GM12878 (cell line): ENCODE data around the gene TXNL4A. TPM values are rescaled to one million over a fixed set of nuclear protein-coding genes. Genes with fewer than 3 reads are reported as not detected.

ENCODE experiments used
- ATAC-seq: fragments of 200-7000 bp; cut with Tn5 transposase; 3 replicates; pipeline ENCODE4 v1.9.1; 2020; ENCODE audit warnings: mild to moderate bottlenecking, moderate library complexity
- Bru-seq: library from RNA; stranded (reverse); fragments of 400-500 nt; gene quantifications from one replicate; lab custom pipeline; 2021; lab: Mats Ljungman, UMichigan
- BruChase-seq, 2 experiments: library from RNA; stranded (reverse); fragments of 400-500 nt; gene quantifications; one replicate each; lab custom pipeline; 2021; lab: Mats Ljungman, UMichigan
- BruUV-seq: library from RNA; stranded (reverse); fragments of 400-500 nt; replicated peaks from 2 replicates; lab custom pipeline; 2021; lab: Mats Ljungman, UMichigan
- CTCF ChIA-PET: fragments of 300-600 bp; sonication (Branson Sonifier 250); formaldehyde crosslinking; extraction: SDS; loops from one replicate; lab custom pipeline; 2021; ENCODE audit warnings: inconsistent platforms; lab: Yijun Ruan, JAX
- POLR2A ChIA-PET: fragments of 350-600 bp; formaldehyde crosslinking; extraction: SDS; loops from one replicate; lab custom pipeline; 2021; ENCODE audit warnings: inconsistent platforms; lab: Charles Lee
- RAD21 ChIA-PET: fragments of 300-600 bp; sonication (Branson Sonifier 250); formaldehyde crosslinking; loops from one replicate; lab custom pipeline; 2023; ENCODE audit warnings: antibody characterized with exemption; ENCODE audit not compliant: unreplicated experiment; lab: Charles Lee
- SMC1A ChIA-PET: fragments of 300-600 bp; sonication (Branson Sonifier 250); formaldehyde crosslinking; loops from one replicate; lab custom pipeline; 2023; ENCODE audit not compliant: unreplicated experiment, uncharacterized antibody; lab: Charles Lee
- DNase-seq: peaks from one replicate; pipeline ENCODE4 v3.0.0-alpha.2; 2011; ENCODE audit warnings: low read depth, low spot score
- FAIRE-seq: peaks from 3 replicates; lab custom pipeline; 2011; peaks lifted over from hg19 to GRCh38; lab: Jason Lieb, UNC
- H2AFZ ChIP-seq: 2 replicates; pipeline ENCODE4 v1.6.0; 2011; ENCODE audit warnings: low read depth, low read length, control low read depth; ENCODE audit not compliant: control insufficient read depth
- H3K27ac ChIP-seq: 2 replicates; pipeline ENCODE4 v1.5.1; 2011; ENCODE audit warnings: control low read depth; ENCODE audit not compliant: control insufficient read depth, insufficient read depth
- H3K27me3 ChIP-seq, 2 experiments: replicated peaks in 1 of 2; 2 replicates each; pipeline versions ENCODE4 v1.6.0 to v1.6.1; 2011; ENCODE audit warnings: low read length in 1 of 2; ENCODE audit not compliant: control insufficient read depth in 2 of 2, insufficient read depth in 2 of 2
- H3K36me3 ChIP-seq, 2 experiments: 2 replicates each; pipeline ENCODE4 v1.5.1; 2011; ENCODE audit warnings: low read length in 1 of 2; ENCODE audit not compliant: control insufficient read depth in 2 of 2, insufficient read depth in 2 of 2
- H3K4me1 ChIP-seq: 2 replicates; pipeline ENCODE4 v1.6.1; 2011; ENCODE audit warnings: mild to moderate bottlenecking, low read length, moderate library complexity, mixed read lengths; ENCODE audit not compliant: control insufficient read depth, insufficient read depth
- H3K4me2 ChIP-seq: 2 replicates; pipeline ENCODE4 v1.6.0; 2011; ENCODE audit warnings: control low read depth; ENCODE audit not compliant: control insufficient read depth, insufficient read depth
- H3K4me3 ChIP-seq: fragments of 200-600 bp; sonication (generic); 2 replicates; pipeline ENCODE4 v1.5.1; 2016
- H3K79me2 ChIP-seq: 2 replicates; pipeline ENCODE4 v1.6.0; 2011; ENCODE audit warnings: low read length; ENCODE audit not compliant: control insufficient read depth, insufficient read depth
- H3K9ac ChIP-seq: 2 replicates; pipeline ENCODE4 v1.8.0; 2011; ENCODE audit warnings: low read length, control low read depth, mixed read lengths; ENCODE audit not compliant: control insufficient read depth, insufficient read depth
- H3K9me3 ChIP-seq: replicated peaks from 3 replicates; pipeline ENCODE4 v1.5.1; 2011; ENCODE audit warnings: mild to moderate bottlenecking, low read length; ENCODE audit not compliant: control insufficient read depth, insufficient read depth
- H4K20me1 ChIP-seq: 2 replicates; pipeline ENCODE4 v1.6.0; 2011; ENCODE audit not compliant: control insufficient read depth, insufficient read depth
- CEBPB ChIP-seq, 2 experiments: fragments of 150-350 bp in 1 of 2; IDR thresholded peaks; 2 replicates each; pipeline ENCODE4 v1.6.1; 2012 to 2014; ENCODE audit warnings: low read depth in 2 of 2, low read length in 2 of 2, borderline replicate concordance in 1 of 2, inconsistent platforms in 1 of 2
- CHD4 ChIP-seq: fragments of 200-600 bp; sonication (generic); IDR thresholded peaks from 2 replicates; pipeline ENCODE4 v1.6.1; 2016; ENCODE audit warnings: mild to moderate bottlenecking
- HDAC2 ChIP-seq: fragments of 200-600 bp; sonication (generic); IDR thresholded peaks from 2 replicates; pipeline ENCODE4 v1.6.1; 2017
- IRF4 ChIP-seq: IDR thresholded peaks from 2 replicates; pipeline ENCODE4 v1.6.1; 2011; ENCODE audit warnings: low read depth, low read length
- JUND ChIP-seq: IDR thresholded peaks from 2 replicates; pipeline ENCODE4 v1.6.1; 2012; ENCODE audit warnings: low read depth, mild to moderate bottlenecking, low read length, improper control_type of control experiment, moderate library complexity
- MTA2 ChIP-seq: fragments of 450-650 bp; IDR thresholded peaks from 2 replicates; pipeline ENCODE4 v1.6.1; 2016; ENCODE audit warnings: low read depth, mild to moderate bottlenecking, moderate library complexity
- NBN ChIP-seq: fragments of 450-650 bp; IDR thresholded peaks from 2 replicates; pipeline ENCODE4 v1.6.1; 2016
- PML ChIP-seq: IDR thresholded peaks from 2 replicates; pipeline ENCODE4 v1.6.1; 2012; ENCODE audit warnings: low read length, inconsistent platforms
- POU2F2 ChIP-seq: IDR thresholded peaks from 3 replicates; pipeline ENCODE4 v1.6.1; 2011; ENCODE audit warnings: low read depth, mild to moderate bottlenecking, low read length, borderline replicate concordance
- PRDM15 ChIP-seq: fragments of 450-650 bp; formaldehyde crosslinking; IDR thresholded peaks from 2 replicates; pipeline ENCODE4 v1.4.0; 2020; ENCODE audit warnings: mild to moderate bottlenecking, moderate library complexity
- RAD51 ChIP-seq: fragments of 450-650 bp; IDR thresholded peaks from 2 replicates; pipeline ENCODE4 v1.6.1; 2016; ENCODE audit warnings: moderate library complexity, mild to moderate bottlenecking, inconsistent platforms
- SIX5 ChIP-seq: IDR thresholded peaks from 2 replicates; pipeline ENCODE4 v1.6.1; 2011; ENCODE audit warnings: mild to moderate bottlenecking, low read depth, low read length, moderate library complexity; ENCODE audit not compliant: severe bottlenecking
- SMARCA5 ChIP-seq: fragments of 450-650 bp; IDR thresholded peaks from 2 replicates; pipeline ENCODE4 v1.6.1; 2017; ENCODE audit warnings: mild to moderate bottlenecking
- TARDBP ChIP-seq: IDR thresholded peaks from 2 replicates; pipeline ENCODE4 v1.6.1; 2016; ENCODE audit warnings: borderline replicate concordance
- TCF12 ChIP-seq: IDR thresholded peaks from 2 replicates; pipeline ENCODE4 v1.6.1; 2011; ENCODE audit warnings: low read depth, mild to moderate bottlenecking, low read length
- ZNF274 ChIP-seq: IDR thresholded peaks from one replicate; pipeline ENCODE4 v1.8.0; 2011; ENCODE audit not compliant: insufficient read length, insufficient read depth
- WGBS: methylation state at CpG from one replicate; pipeline ENCODE4 v1.1.6; 2016; ENCODE audit warnings: low lambda C conversion rate; ENCODE audit not compliant: insufficient replicate concordance, insufficient coverage; ENCODE audit errors: missing lambda C conversion rate; 5-methylcytosine and 5-hydroxymethylcytosine counted together
- in situ Hi-C: fragments of 300-500 bp; cut with MboI; formaldehyde crosslinking; loops from 9 replicates; pipeline ENCODE4 v1.14.3; 2018; ENCODE audit warnings: mixed read lengths
- intact Hi-C: fragments of 100-400 bp; cut with micrococcal nuclease; formaldehyde crosslinking; loops from one replicate; pipeline ENCODE4 v1.14.2; 2022; ENCODE audit not compliant: unreplicated experiment
- long read RNA-seq, 2 experiments: library from polyadenylated mRNA; unstranded; transcript quantifications; one replicate each; pipeline ENCODE4 v2.0.0, GENCODE V29; 2019 to 2020
- polyA minus RNA-seq, 3 experiments: library from RNA; depleted of rRNA, polyadenylated mRNA; stranded (reverse); fragments of >200 nt; gene quantifications; 2 replicates each; pipeline ENCODE4 v1.2.3, GENCODE V29; 2011
- polyA plus RNA-seq, 11 experiments: library from polyadenylated mRNA; depleted of rRNA in 4 of 11; unstranded in 6 of 11; stranded (reverse) in 5 of 11; fragments of >200 nt; fragmentation: Nextera tagmentation in 4 of 11; fragmentation: Illumina TruSeq in 1 of 11; extraction: Ambion mirVana in 4 of 11; extraction: Trizol in 1 of 11; gene quantifications; 1 replicate in 1 of 11; 2 replicates in 10 of 11; pipeline versions ENCODE4 v1.2.1 to v1.2.3, GENCODE V29; 2011 to 2016; ENCODE audit warnings: inconsistent platforms in 2 of 11, missing spikeins in 2 of 11, low read depth in 1 of 11
- total RNA-seq, 4 experiments: library from RNA; depleted of rRNA in 3 of 4; stranded (reverse); fragments of >200 nt in 3 of 4; fragmentation: Illumina TruSeq in 1 of 4; extraction: Trizol in 1 of 4; gene quantifications; 2 replicates each; pipeline versions ENCODE4 v1.2.1 to v1.2.3, GENCODE V29; 2013 to 2021

TXNL4A gene
- total RNA-seq (2013; cell fraction: nucleolus; rRNA removed), result 27.3 and 27.9 TPM in 2 replicates
- total RNA-seq (2014; rRNA removed) (84.5 and 91.4 TPM in 2 replicates), total RNA-seq (2014; rRNA removed; fragmentation: Illumina TruSeq; extraction: Trizol) (111 and 122 TPM in 2 replicates), total RNA-seq (2021) (178 and 181 TPM in 2 replicates), polyA plus RNA-seq (2011; rRNA removed) (172 and 173 TPM in 2 replicates), polyA plus RNA-seq (2014; fragmentation: Illumina TruSeq; extraction: Trizol) (18.0 and 62.9 TPM in 2 replicates), polyA plus RNA-seq (2014; fragmentation: Nextera tagmentation; extraction: Ambion mirVana) (100 to 1,000 TPM in 1 of 2 experiments, 10 to 100 TPM in 1; 38.4 to 132 TPM), polyA plus RNA-seq (2014; rRNA removed) (125 and 127 TPM in 2 replicates), polyA plus RNA-seq (2016; fragmentation: Nextera tagmentation; extraction: Ambion mirVana) (100 to 1,000 TPM; 307 to 329 TPM), polyA minus RNA-seq (2011; rRNA and poly(A)+ RNA removed) (45.5 and 46.6 TPM in 2 replicates), Bru-seq, nascent RNA (percentile 73 among the genes with signal in this experiment), BruChase-seq, experiment 1, labeled RNA remaining after a 6-hour chase (percentile 73 among the genes with signal in this experiment), BruChase-seq, experiment 2, labeled RNA remaining after a 2-hour chase (percentile 70 among the genes with signal in this experiment)
- 87.5 TPM for polyA plus RNA-seq (2011; ENCODE audit: low read depth)
- polyA plus RNA-seq (2011; cell fraction: cytosol; rRNA removed), result 148 and 157 TPM in 2 replicates
- polyA plus RNA-seq (2011; cell fraction: nucleus; rRNA removed), result 64.9 and 77.2 TPM in 2 replicates
- 106 and 119 TPM in 2 replicates for polyA plus RNA-seq (2012)
- polyA minus RNA-seq (2011; cell fraction: cytosol; rRNA and poly(A)+ RNA removed), result 39.2 and 40.8 TPM in 2 replicates
- 9.4 and 17.8 TPM in 2 replicates for polyA minus RNA-seq (2011; cell fraction: nucleus; rRNA and poly(A)+ RNA removed)
- long read RNA-seq, experiment 1, transcript TXNL4A-201 (3 exons, 3,504 nt), result major isoform, 9 of 11 reads
- long read RNA-seq, experiment 1, partial matches to known transcripts, result 0 of 11 reads
- long read RNA-seq, experiment 1, other reads (novel, unspliced or antisense), result 1 of 11 reads
- long read RNA-seq, experiment 2, transcript TXNL4A-201 (3 exons, 3,504 nt), result major isoform, 21 of 31 reads
- long read RNA-seq, experiment 2, partial matches to known transcripts, result 2 of 31 reads
- long read RNA-seq, experiment 2, other reads (novel, unspliced or antisense), result 5 of 31 reads

- Histone ChIP-seq H3K9ac (peak within 1 kb of the TSS; percentile 93), H3K9me3 (no peaks in the 10 kb centered on the region), H3K4me1 (no peaks in the 10 kb centered on the region), H3K27me3 (no peaks in the 10 kb centered on the region), H3K4me3 (peak within 1 kb of the TSS; percentile 72), H4K20me1 (peaks cover 2% of the 10 kb centered on the region; the same call in 1 of the 2 replicates), H2AFZ (peak within 1 kb of the TSS; percentile 84), H3K27ac (peak within 1 kb of the TSS; percentile 85), H3K79me2 (peaks cover 52% of the 10 kb centered on the region), H3K36me3 (peaks cover 0 to 7% of the 10 kb centered on the region in 2 experiments; a peak in 3 of 4 replicates), H3K4me2 (peak within 1 kb of the TSS; percentile 74)
- peak; percentile 86 for FAIRE-seq
- RAD21 ChIA-PET, result interaction anchor here (0.6 to 2.1 kb wide), 3 partner anchors 11 to 27 kb away, joined by 3 to 9 read pairs (median 4); partner anchors contain the start of gene HSBP1L1
- in situ Hi-C loops (no loop called here), intact Hi-C loops (loop anchor here (2.0 to 10.0 kb wide), 6 partner anchors 36 to 306 kb away; partner anchors contain the start of genes KCNG2, RBFA and SLC66A2)
- peak; percentile 97 for ATAC-seq
- peak; percentile 54 for DNase-seq
- POLR2A ChIA-PET, result interaction anchor here (0.8 to 1.5 kb wide), 5 partner anchors 11 to 123 kb away, joined by 3 to 6 read pairs (median 3); partner anchors contain the start of gene RBFA
- CTCF ChIA-PET, result interaction anchor here (1.1 to 1.6 kb wide), 5 partner anchors 25 to 170 kb away, joined by 3 to 9 read pairs (median 4); partner anchors contain the start of gene RBFA
- BruUV-seq, result TSS peak; percentile 97
- 1% methylated on average over 34 of the region's 71 CpGs for WGBS
- SMC1A ChIA-PET, result interaction anchor here (1.0 to 2.2 kb wide), 3 partner anchors 25 to 46 kb away, joined by 3 to 13 read pairs (median 3); partner anchors contain the start of genes HSBP1L1 and RBFA
- TF ChIP-seq TARDBP, result no peak
- TF ChIP-seq PML, result 0 out of 2 replicates have a peak, but pooled peaks have one; percentile 67
- TF ChIP-seq MTA2, result no peak
- no peak for TF ChIP-seq CHD4
- TF ChIP-seq SMARCA5, result 0 out of 2 replicates have a peak, but pooled peaks have one; percentile 28
- 0 out of 2 replicates have a peak, but pooled peaks have one; percentile 4 for TF ChIP-seq TCF12
- no peak for TF ChIP-seq PRDM15 (CRISPR knock-in tag)
- no peak for TF ChIP-seq JUND
- peak; percentile 55; the same call in 2 of the 3 replicates for TF ChIP-seq POU2F2
- no peak for TF ChIP-seq NBN
- TF ChIP-seq SIX5, result peak; percentile 31
- no peak for TF ChIP-seq CEBPB (IDR thresholded peaks at IDR 0.05; ENCODE audit: borderline replicate concordance in 1 of 2, low read depth in 2 of 2, low read length in 2 of 2)
- TF ChIP-seq ZNF274, result no peak
- TF ChIP-seq IRF4, result no peak
- no peak for TF ChIP-seq RAD51
- TF ChIP-seq HDAC2, result no peak
Observed at GRCh38 chr18:79988451-79989194, at the start of gene TXNL4A. Gene TXNL4A, minus strand, starts transcription at chr18:79988563. Its CDS starts 171 bp downstream, at chr18:79988392.
